ENCODE measurements around the gene KRT83.

Gene KRT83

DNA sequence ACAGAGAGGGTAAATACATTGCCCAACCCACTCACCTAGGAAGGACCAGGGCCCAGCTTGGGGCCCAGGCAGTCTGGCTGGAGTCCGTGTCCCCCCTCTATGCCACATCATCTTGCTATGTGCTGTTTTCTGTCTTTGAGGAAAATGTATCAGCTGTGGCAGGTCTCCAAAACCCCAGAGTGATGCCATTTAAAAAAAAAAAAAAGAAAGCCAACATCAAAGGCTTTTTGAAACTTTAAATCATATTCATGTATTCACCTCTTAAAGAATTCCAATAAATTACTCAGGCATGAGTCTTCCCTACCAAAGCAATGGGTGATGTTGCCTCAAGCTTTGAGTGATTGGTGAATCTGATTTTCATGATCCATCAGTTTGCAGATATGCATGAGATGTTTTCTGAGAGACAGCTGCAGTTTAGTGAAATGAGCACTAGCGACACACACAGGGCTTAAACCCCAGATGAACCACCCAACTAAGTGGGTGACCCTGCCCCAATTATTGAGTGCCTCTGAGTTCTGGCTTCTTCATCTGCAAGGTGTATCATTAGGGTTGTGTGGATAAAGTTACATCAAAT lies 35.9 kb downstream of the KRT83 start:
- DNase-seq, result no peak

DNA sequence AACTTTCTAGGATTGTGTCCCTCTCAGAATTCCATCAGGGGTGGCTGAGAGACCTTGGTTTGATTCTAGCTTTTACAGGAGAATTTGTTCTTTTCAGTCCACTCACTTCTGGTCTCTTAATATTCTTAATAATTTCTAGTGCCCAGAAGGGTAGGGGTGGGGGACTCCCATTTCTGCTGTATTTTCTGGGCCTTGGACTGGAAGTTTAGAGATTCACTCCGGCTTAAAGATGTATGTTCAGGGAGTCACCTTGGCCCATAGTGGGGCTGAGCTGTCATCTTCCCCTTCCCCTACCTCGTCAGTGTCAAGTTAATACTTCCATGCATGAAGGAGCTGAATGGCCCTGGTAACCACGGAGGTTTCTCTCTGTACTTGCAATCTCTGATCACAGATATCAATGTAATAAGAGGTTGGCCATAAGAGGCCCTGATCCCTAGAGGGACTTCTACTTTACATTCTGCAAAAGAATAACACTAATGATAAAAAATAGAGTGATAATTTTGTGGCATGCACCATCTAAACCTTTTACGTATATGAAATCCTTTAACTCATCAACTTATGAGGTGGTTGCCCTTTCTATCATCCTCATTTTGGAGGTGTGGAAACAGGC lies 36.5 kb downstream of the KRT83 start:
- DNase-seq, result no peak

DNA sequence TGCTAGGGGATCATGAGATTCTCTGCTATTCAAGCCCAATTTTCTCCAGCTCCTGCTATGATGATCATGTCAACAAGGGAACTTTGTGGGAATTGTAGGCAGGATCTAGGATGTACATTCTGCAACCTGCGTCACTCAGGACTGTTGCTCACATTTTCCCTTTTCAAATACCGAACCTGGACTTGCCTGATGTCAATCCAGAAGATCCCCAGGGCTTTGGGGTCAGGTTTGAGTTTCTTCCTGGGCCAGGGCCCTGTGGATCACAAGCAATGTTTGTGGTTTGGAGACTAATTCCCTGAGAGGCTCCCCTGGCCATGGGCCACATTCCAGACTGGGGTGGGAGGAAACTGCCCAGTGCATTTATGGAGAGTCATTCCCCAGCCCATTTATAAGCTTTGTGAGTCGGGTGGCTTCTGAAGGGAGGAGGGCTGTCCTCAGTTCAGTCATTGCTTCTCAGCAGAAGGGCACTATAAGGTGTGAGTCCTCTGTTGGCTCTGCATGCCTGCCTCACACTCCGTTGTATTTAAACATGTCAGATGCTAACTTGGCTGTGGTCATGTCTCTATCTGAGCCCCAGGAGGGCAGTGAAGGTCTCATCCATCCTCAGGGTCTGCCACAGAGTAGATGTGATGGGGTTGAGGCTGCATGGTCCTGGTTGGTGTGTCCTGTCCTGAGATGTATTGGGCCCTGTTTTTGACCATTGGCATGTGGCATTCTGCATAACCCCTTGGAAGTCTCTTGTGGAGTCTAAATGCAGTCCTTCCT lies 40.2 kb downstream of the KRT83 start:
- DNase-seq, result no peak

DNA sequence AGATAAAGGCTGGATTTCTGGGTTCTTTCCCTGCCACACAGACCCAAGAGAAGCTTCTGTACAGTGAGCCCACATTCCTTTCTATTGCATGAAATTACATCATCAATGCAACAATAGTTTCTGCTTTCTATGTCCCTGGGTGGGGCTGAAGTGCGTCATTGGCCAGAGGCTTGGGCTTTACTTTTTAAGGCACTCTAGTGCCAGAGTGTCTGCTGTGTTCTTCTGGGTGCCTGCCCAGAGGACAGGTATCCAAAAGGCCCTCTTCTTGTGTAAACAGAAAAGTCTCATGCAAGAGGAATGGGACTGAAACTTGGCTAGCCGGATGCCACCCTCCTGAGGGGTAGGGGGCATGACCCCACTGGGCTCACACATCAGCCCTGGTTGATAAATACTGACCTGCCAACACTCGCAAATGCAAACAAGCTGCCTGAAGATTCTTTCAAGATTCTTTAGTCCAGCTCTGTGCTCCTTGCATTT lies 40.8 kb downstream of the KRT83 start:
- no peak for DNase-seq

DNA sequence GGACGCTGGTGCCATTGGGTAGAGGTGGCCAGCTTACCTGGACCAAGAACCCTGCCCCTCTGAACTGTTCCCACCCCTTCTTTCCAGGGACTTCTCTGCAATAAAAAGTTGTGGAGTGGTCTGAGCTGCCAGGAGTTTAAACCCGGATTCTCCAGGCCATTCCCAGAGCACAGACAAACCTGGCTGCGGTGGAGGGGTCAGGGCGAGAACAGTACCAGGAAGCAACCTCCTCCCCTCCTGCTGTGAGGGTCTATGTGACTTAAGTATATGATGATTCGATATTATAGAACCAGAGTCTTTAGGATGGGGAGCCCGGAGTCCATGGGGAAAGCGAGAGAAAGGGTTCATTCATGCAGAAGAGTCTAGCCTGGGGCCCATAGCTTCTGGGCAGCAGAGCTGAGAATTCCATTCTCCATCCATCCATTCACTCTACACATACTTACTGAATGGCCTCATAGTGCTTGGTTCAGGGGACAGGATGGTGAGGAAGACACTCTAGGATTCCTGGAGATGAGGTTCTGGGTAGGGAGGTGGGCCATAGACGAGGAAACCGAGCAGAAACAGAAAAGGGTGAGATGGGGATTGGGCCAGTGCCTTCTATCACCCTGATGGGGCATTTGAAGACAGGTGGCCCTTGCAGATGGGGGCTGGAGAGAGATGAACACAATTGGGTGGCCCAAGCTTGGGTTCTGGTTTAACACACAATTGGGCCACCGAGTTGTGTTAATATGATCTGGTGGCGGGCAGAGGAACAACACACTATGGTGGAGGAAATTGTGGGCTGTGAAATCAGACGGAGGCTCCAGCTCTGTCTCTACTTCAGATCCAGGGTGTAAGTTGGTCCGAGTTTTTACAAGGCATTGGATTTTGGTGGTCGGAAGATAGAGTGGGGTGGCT lies 41.5 kb downstream of the KRT83 start:
- no peak for DNase-seq

DNA sequence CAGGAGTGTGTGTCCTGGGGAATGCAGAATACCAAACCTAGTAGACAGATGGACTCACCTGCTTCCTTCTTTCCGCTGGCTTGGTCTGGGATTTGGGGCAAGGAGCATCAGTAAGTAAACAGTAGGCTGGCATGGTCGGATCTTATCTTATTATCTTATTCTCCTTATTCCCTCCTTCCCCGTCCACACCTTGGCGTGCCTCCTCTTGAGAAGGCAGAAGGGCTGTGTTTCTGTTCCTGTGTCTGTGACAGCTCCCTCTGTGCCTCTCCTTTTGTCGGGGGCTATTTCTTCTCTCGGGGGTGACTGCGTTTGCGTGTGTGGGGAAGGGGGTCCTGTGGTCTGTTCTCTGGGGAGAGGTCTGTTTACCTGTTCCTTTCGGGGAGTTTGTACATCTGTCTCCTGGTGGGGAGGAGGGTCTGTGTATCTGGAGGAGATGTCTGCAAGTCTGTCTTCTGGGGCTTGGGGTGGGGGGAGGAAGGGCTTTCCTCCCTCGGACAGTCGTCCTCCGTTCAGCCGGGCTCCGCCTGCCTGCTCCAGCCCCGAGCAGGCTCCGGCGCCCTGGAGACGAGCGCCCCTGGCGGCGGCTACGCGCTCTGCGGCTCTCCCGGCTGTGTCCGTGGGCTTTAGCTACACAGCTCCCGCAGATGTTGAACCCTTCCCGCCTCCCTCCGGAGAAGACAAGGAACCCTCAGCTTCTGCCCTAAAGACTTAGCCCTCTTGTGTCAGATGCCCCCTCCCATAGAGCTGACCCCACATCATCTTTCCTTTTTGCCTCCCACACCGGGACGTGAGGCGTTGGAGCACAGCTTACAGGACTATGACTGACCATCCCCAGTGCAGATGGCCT lies 42.4 kb downstream of the KRT83 start:
- DNase-seq, result peak; percentile 57 to 63

DNA sequence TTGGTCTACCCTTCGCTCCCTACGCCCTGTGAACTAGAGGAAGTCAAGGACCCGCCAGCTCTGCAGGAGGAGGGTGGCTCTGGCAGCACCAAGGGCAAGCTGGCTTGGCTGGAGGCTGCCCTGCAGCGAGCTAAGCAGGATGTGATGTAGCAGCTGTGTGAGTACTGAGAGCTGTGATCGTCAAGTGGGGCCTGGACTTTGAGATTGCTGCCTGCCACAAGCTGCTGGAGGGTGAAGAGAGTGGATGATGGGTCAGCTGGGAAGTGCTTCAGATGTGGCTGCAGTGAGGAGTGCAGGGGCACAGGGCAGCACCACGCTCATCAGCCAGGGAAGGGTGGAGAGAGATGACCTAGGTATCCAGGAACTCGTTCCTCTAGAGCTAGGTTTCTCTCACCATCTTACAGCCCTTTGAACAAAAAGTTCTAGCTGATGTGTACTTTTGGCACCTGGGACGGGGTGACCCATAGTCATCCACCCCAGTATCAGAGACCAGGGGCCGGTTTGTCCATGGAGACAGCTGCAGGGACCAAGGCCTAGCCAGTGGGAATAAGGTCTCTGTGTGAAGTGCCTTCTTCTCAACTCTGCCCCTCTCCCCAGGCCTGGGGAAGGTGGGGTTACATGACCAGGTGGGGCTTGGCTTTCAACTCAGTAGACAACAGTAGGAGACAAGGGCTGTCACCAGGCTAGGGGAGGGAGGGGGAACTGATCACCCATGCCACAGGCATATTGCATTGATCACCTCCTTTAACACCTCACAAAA lies 43.5 kb downstream of the KRT83 start:
- DNase-seq, result no peak

DNA sequence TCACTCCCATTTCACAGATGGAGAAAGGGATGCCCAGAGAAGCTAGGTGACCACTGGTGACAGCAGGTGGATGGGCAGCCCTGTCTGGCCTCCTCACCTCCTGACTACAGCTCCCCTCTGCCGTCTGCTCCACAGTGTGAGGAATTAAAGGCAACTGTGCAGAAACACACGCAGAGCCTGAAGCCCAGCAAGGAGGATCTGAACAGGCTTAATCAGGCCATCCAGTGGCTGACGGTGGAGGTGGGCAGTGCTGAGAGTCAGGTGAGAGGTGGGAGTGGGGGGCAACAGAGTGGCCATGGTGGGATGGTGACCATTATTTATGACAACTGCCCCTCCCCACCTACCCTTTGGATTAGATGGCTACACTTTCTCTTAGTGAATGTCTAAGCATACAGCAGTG lies 45.5 kb downstream of the KRT83 start:
- no peak for DNase-seq

DNA sequence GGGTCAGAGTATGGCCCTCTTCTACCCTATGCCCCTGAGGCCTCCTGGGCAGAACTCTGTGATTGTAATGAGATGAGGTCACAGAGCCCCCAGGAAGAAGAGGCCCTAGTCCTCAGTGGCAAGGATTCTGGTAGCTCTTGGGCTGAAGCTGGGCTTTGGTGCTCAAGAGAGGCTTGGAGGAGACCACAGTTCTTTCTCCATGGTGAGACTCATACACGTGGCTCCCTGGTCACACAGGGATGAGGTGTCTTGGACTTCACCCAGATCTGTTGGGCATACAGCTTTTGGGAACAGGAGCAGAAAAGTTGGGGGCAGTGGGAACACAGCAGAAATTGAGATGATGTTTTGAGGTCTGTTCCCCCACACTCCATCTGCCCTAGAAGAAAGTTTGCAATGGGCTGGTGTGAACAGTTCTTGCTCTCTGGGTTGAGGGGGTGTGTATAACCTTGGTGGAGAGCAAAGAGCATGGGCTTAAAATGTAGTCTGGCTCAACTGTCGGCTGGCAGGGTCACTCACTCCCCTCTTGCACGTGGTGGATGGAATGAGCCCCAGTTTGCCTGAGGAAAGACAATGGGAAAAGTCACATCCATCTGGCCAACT lies 46.6 kb downstream of the KRT83 start, which contains the start of gene KRT86:
Gene KRT86 (plus strand): TSS at position 125 of the 600 bp plus-strand sequence. CDS start 27,272 bp downstream, outside the sequence.
- DNase-seq, result no peak

DNA sequence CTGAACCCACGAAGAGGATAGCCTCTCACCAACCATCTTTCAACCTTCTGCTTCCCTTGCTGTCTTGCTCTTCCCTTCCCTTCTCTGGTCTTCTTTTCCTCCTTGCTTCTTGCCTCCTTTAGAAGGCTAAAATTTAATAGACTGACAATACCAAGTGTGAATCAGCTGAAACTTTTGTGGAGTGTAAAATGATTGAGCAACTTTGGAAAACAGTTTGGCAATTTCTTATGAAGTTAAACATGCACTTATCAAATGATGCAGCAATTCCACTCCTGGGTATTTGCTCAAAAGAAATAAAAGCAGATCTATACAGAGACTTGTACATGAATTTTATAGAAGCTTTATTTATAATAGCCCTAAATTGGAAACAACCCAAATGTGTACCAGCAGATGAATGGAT lies 50.0 kb downstream of the KRT83 start:
- no peak for DNase-seq

DNA sequence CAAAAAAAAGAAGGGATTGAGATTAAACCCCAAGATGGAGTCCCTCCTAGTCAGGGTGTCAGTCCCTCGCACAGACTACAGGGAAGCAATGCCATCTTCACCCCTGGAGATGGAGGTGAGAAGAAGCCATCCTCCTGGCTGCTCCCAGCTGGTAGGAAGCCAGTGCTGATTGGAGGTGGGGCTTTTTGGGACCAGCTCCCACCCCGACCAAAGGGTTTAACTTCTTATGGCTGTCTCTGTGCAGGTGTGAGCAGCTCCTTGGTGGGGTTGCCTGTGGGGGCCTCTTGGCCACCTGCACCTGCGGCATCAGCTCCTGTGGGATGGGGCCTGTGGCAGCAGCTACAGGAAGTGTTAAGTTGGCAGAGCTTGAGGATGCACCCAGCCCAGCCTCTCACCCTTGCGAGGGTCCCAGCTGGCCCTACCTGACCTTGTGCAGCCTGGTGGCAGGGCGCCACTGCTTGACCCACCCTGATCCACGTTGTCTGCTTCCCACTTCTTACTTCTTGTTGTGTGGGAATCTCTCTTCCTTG lies 50.6 kb downstream of the KRT83 start:
- no peak for DNase-seq

DNA sequence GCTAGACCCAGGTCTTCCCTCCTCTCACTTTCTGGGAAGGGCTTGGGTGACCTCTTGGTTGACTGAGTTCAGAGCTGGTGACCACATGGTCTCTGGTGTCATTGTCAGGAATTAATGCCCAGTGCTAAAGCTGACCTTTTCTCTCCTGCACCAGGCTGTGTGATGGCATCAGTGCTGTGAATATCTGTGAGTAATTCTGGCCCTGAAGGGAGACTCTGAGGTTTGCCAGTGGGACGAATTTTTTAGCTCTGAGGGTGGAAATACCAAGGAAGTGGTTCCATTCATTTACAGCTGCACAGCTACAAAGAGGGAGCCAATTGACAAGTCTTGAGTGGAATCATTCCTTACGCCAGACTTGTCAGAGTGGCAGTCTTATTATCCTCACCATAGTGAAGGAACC lies 53.0 kb downstream of the KRT83 start:
- no peak for DNase-seq

DNA sequence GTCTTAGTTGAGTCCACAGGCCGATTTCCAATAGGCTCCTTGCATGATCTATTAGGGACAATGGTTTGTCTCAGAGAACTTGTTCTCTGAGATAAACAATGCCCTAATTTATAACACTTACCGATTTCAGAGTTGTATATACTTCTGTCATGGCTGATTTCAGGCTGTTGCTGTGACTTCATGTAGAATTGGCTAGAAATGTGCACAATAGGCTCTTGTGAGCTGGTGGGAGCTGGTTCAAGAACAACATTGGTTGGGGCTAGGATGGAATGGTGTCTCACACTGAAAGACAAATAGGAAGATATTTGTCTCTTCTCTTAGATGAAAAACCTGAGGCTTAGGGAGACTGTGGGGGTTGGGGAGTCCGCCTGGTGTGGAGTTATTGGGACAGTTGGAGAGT lies 53.5 kb downstream of the KRT83 start:
- no peak for DNase-seq

DNA sequence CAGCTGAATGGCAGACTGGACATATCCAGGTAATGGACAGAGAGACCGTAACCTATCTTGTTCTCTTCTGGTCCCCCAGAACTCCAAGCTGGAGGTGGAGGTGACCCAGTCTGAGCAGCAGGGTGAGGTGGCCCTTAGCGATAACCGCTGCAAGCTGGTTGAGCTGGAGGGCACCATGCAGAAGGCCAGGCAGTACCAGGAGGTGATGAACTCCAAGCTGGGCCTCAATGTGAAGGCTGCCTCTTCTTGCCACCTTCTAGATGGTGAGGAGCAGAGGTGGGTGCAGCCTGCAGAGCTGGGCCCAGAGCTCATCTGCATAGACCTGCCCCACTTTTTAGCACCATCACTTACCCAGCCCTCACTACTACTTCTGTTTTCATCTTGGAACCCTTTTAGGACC lies 53.9 kb downstream of the KRT83 start:
- no peak for DNase-seq

DNA sequence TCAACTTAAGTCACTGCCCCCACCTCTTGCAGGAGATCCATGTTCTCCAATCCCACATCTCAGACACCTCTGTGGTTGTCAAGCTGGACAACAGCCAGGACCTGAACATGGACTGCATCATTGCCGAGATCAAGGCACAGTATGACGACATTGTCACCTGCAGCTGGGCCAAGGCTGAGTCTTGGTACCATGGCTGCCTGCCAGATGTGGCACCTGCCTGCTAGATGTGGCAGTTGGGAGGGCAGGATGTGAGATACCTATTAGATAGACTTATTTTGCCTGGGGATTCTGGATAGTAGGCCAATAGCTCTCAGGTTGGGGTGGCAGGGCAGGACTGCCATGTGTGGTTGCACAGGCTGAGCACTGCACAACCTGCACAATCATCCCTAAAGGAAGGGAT lies 54.7 kb downstream of the KRT83 start:
- DNase-seq, result no peak

DNA sequence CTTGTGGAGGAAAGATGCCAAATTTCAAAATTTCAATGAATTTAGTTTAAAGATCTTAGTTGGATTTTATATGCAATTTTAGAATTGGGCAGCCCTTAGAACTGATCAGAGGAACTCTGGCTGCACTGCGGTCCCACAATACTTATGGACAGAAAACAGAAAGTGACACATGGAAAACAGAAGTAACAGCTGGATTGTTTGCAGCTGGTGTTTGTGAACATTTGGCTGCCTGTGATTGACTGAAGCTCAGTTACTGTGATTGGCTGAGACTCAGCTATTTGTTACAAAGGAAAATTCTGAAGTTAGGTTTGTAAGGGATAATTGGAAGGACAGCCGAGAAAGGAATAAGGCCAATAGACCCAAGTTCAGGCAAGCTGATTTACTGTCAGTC lies 56.8 kb downstream of the KRT83 start:
- no peak for DNase-seq

Measured in activated CD4-positive, alpha-beta T cell treated with anti-CD3 and anti-CD28 coated beads, Interleukin-2, amount 50 U/mL, for 4 hours (primary cell).